HepG2 (cell line): ENCODE measurements around the gene TTC21B. TPM values are rescaled to one million over a fixed set of nuclear protein-coding genes. Genes with fewer than 3 reads are reported as not detected.

Experiments
- ATAC-seq: fragments of 200-7000 bp; cut with Tn5 transposase; 3 replicates; pipeline ENCODE4 v1.9.1; 2020; ENCODE audit warnings: mild to moderate bottlenecking, moderate library complexity
- BruUV-seq: library from RNA; stranded (reverse); fragments of 400-500 nt; replicated peaks from 2 replicates; lab custom pipeline; 2021; lab: Mats Ljungman, UMichigan
- CTCF ChIA-PET: fragments of 300-600 bp; formaldehyde crosslinking; extraction: SDS; loops from one replicate; lab custom pipeline; 2021; ENCODE audit warnings: low total read pairs, inconsistent platforms, low intra/inter-chr PET ratio; lab: Yijun Ruan, JAX
- POLR2A ChIA-PET: fragments of 350-600 bp; sonication (Branson Sonifier 250); formaldehyde crosslinking; loops from one replicate; lab custom pipeline; 2020; ENCODE audit warnings: antibody characterized with exemption, inconsistent platforms; lab: Yijun Ruan, JAX
- DNase-seq: peaks from one replicate; pipeline ENCODE4 v3.0.0-alpha.2; 2015; ENCODE audit warnings: low spot score
- FAIRE-seq: peaks from 3 replicates; lab custom pipeline; 2011; peaks lifted over from hg19 to GRCh38; lab: Jason Lieb, UNC
- H2AFZ ChIP-seq: one replicate; pipeline ENCODE4 v1.6.1; 2011; ENCODE audit warnings: low read length, inconsistent platforms
- H3K27ac ChIP-seq: fragments of 300-600 bp; 3 replicates; pipeline ENCODE4 v1.8.0; 2011; ENCODE audit warnings: mixed run types, mild to moderate bottlenecking, mixed read lengths, low read length, inconsistent platforms; ENCODE audit not compliant: insufficient read depth; ENCODE audit errors: extremely low read length
- H3K27me3 ChIP-seq, 2 experiments: fragments of 200-600 bp in 1 of 2; 2 replicates in 1 of 2; 3 replicates in 1 of 2; pipeline versions ENCODE4 v1.6.0 to v1.8.0; 2011; ENCODE audit warnings: low read length in 2 of 2, mild to moderate bottlenecking in 2 of 2, moderate library complexity in 2 of 2, inconsistent platforms in 1 of 2; ENCODE audit not compliant: insufficient read depth in 2 of 2, control insufficient read depth in 1 of 2
- H3K36me3 ChIP-seq, 2 experiments: fragments of 200-600 bp in 1 of 2; replicated peaks in 1 of 2; 2 replicates in 1 of 2; 3 replicates in 1 of 2; pipeline versions ENCODE4 v1.5.1 to v1.8.0; 2011; ENCODE audit warnings: low read length in 2 of 2, inconsistent platforms in 1 of 2; ENCODE audit not compliant: insufficient read depth in 2 of 2, control insufficient read depth in 1 of 2
- H3K4me1 ChIP-seq: 2 replicates; pipeline ENCODE4 v1.5.1; 2012; ENCODE audit warnings: low read length, inconsistent platforms; ENCODE audit not compliant: insufficient read depth
- H3K4me2 ChIP-seq: 2 replicates; pipeline ENCODE4 v1.6.0; 2011; ENCODE audit warnings: low read depth, low read length, inconsistent platforms
- H3K4me3 ChIP-seq, 3 experiments: fragments of 200-600 bp in 1 of 3; sonication (generic), shearing (Covaris generic) in 1 of 3; replicated peaks in 1 of 3; 2 replicates each; pipeline ENCODE4 v1.5.1; 2011 to 2016; ENCODE audit warnings: low read length in 3 of 3, inconsistent platforms in 2 of 3, low read depth in 2 of 3, mild to moderate bottlenecking in 2 of 3, control low read depth in 1 of 3, mixed read lengths in 1 of 3; ENCODE audit not compliant: insufficient read depth in 1 of 3
- H3K79me2 ChIP-seq: one replicate; pipeline ENCODE4 v1.6.1; 2011; ENCODE audit warnings: low read length, inconsistent platforms; ENCODE audit not compliant: insufficient read depth
- H3K9ac ChIP-seq: 2 replicates; pipeline ENCODE4 v1.6.0; 2011; ENCODE audit warnings: mild to moderate bottlenecking, low read depth, low read length, inconsistent platforms; ENCODE audit not compliant: insufficient read depth
- H3K9me3 ChIP-seq: 2 replicates; pipeline ENCODE4 v1.5.1; 2012; ENCODE audit warnings: mild to moderate bottlenecking, low read length
- H4K20me1 ChIP-seq: 2 replicates; pipeline ENCODE4 v1.6.0; 2011; ENCODE audit warnings: inconsistent platforms, mild to moderate bottlenecking, low read length, moderate library complexity; ENCODE audit not compliant: insufficient read depth
- BRF2 ChIP-seq: sonication (generic); formaldehyde crosslinking; IDR thresholded peaks from 2 replicates; pipeline ENCODE4 v1.8.1; 2022; ENCODE audit warnings: mild to moderate bottlenecking, missing genetic modification reagents
- CENPBD1 ChIP-seq: sonication (generic); formaldehyde crosslinking; IDR thresholded peaks from 2 replicates; pipeline ENCODE4 v1.8.0; 2022; ENCODE audit warnings: missing genetic modification reagents, low read depth, mild to moderate bottlenecking, borderline replicate concordance
- CREB1 ChIP-seq, 2 experiments: fragments of 450-650 bp in 1 of 2; IDR thresholded peaks; 2 replicates each; pipeline ENCODE4 v1.6.1; 2016 to 2017; ENCODE audit warnings: control low read depth in 1 of 2, mild to moderate bottlenecking in 1 of 2, missing compliant biosample characterization in 1 of 2, missing genetic modification characterization in 1 of 2
- CSRNP2 ChIP-seq: sonication (generic); formaldehyde crosslinking; conservative IDR thresholded peaks from 2 replicates; pipeline ENCODE4 v1.8.0; 2022; ENCODE audit warnings: low read depth, missing genetic modification reagents
- MLLT10 ChIP-seq: sonication (generic); formaldehyde crosslinking; IDR thresholded peaks from 2 replicates; pipeline ENCODE4 v1.4.0; 2020; ENCODE audit warnings: missing genetic modification reagents
- NFE2L1 ChIP-seq: sonication (generic); formaldehyde crosslinking; IDR thresholded peaks from 2 replicates; pipeline ENCODE4 v1.4.0; 2020; ENCODE audit warnings: missing genetic modification reagents, mild to moderate bottlenecking, borderline replicate concordance
- TRAFD1 ChIP-seq: sonication (generic); formaldehyde crosslinking; IDR thresholded peaks from 2 replicates; pipeline ENCODE4 v1.5.1; 2020; ENCODE audit warnings: missing genetic modification reagents, mild to moderate bottlenecking, borderline replicate concordance
- ZNF232 ChIP-seq: sonication (generic); formaldehyde crosslinking; IDR thresholded peaks from 2 replicates; pipeline ENCODE4 v1.4.0; 2020; ENCODE audit warnings: missing genetic modification reagents, borderline replicate concordance
- ZNF317 ChIP-seq: sonication (generic); formaldehyde crosslinking; IDR thresholded peaks from 2 replicates; pipeline ENCODE4 v1.5.0; 2020; ENCODE audit warnings: mild to moderate bottlenecking, missing genetic modification reagents
- WGBS: methylation state at CpG from one replicate; pipeline ENCODE4 v1.1.6; 2017; ENCODE audit warnings: low lambda C conversion rate; 5-methylcytosine and 5-hydroxymethylcytosine counted together
- in situ Hi-C: cut with HindIII; loops from 2 replicates; pipeline ENCODE4 v1.10.0; 2017; ENCODE audit warnings: low pct_unique_long_range_greater_than_20kb; ENCODE audit not compliant: extremely low pct_ligation_motif_present
- intact Hi-C: fragments of 100-400 bp; cut with micrococcal nuclease; formaldehyde crosslinking; loops from one replicate; pipeline ENCODE4 v1.10.0; 2022; ENCODE audit not compliant: unreplicated experiment
- polyA plus RNA-seq, 8 experiments: library from polyadenylated mRNA; depleted of rRNA in 3 of 8; stranded (reverse) in 7 of 8; unstranded in 1 of 8; fragments of >200 nt; fragmentation: Illumina TruSeq in 4 of 8; extraction: Trizol in 4 of 8; gene quantifications; 2 replicates each; pipeline versions ENCODE4 v1.2.1 to v1.2.3, GENCODE V29; 2011 to 2016; ENCODE audit warnings: low read depth in 4 of 8, missing spikeins in 1 of 8, mixed read lengths in 1 of 8; ENCODE audit not compliant: insufficient read depth in 1 of 8
- total RNA-seq, 5 experiments: library from RNA; depleted of rRNA; stranded (reverse); fragments of >200 nt; fragmentation: Illumina TruSeq; extraction: Trizol; gene quantifications; 2 replicates each; pipeline ENCODE4 v1.2.3, GENCODE V29; 2016; ENCODE audit warnings: low read depth in 1 of 5
- TF ChIP-seq, protein P1 (sequence below): sonication (generic); formaldehyde crosslinking; IDR thresholded peaks from 2 replicates; pipeline ENCODE4 v1.4.0; 2020; ENCODE audit warnings: missing genetic modification reagents, borderline replicate concordance

The TTC21B gene
- total and polyA plus RNA-seq, 2 of the 13 experiments (the other 11 are each of a cell fraction or from before 2014, with no cell fraction given) = 39.1 to 67.1 TPM

DNA sequence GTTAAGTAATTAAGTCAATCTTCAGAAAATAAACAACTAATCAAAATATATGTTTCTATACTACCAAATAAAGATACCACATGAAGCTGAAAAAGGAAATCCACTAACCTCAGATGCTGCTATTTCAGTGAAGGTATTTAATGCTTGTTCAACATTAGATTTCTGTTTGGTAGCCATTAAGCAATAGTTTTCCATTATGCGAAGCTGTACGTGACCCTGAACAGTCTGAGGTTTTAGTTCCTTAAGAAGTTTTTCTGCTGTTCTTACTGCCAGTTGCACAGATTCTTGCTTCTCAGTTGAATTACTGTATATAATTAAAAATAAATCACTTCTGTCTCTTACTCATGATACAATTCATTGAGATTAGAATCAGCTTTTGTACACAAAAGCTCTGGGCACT, 65.4 kb downstream of the TTC21B start:
- Histone ChIP-seq H2AFZ (no peak overlapping the region), H3K27ac (no peak overlapping the region), H3K9ac (no peak overlapping the region), H3K9me3 (no peaks in the 10 kb centered on the region), H4K20me1 (no peaks in the 10 kb centered on the region), H3K36me3 (peaks cover 27 to 83% of the 10 kb centered on the region in 2 experiments), H3K4me2 (no peak overlapping the region), H3K4me1 (no peaks in the 10 kb centered on the region), H3K4me3 (no peak overlapping the region), H3K27me3 (no peaks in the 10 kb centered on the region), H3K79me2 (no peaks in the 10 kb centered on the region)
- in situ Hi-C loops (no loop called here), intact Hi-C loops (no loop called here)
- ATAC-seq (no peak), DNase-seq (no peak), FAIRE-seq (no peak)
- ChIA-PET POLR2A (no interaction called here), CTCF (no interaction called here)
- no TSS peak for BruUV-seq
- no peak for TF ChIP-seq CSRNP2 (CRISPR knock-in tag)
- no peak for TF ChIP-seq TRAFD1 (CRISPR knock-in tag)
- no peak for TF ChIP-seq CENPBD1 (CRISPR knock-in tag)
- TF ChIP-seq, protein P1, sequence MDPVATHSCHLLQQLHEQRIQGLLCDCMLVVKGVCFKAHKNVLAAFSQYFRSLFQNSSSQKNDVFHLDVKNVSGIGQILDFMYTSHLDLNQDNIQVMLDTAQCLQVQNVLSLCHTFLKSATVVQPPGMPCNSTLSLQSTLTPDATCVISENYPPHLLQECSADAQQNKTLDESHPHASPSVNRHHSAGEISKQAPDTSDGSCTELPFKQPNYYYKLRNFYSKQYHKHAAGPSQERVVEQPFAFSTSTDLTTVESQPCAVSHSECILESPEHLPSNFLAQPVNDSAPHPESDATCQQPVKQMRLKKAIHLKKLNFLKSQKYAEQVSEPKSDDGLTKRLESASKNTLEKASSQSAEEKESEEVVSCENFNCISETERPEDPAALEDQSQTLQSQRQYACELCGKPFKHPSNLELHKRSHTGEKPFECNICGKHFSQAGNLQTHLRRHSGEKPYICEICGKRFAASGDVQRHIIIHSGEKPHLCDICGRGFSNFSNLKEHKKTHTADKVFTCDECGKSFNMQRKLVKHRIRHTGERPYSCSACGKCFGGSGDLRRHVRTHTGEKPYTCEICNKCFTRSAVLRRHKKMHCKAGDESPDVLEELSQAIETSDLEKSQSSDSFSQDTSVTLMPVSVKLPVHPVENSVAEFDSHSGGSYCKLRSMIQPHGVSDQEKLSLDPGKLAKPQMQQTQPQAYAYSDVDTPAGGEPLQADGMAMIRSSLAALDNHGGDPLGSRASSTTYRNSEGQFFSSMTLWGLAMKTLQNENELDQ (CRISPR knock-in tag) = no peak
- no peak for TF ChIP-seq MLLT10 (CRISPR knock-in tag)
- no peak for TF ChIP-seq ZNF232 (CRISPR knock-in tag)
- TF ChIP-seq NFE2L1 (CRISPR knock-in tag) = no peak
- no peak for TF ChIP-seq CREB1 (IDR thresholded peaks at IDR 0.05)
- no peak for TF ChIP-seq CREB1 (CRISPR knock-in tag; IDR thresholded peaks at IDR 0.05)
- no peak for TF ChIP-seq ZNF317
- no peak for TF ChIP-seq BRF2
- WGBS = 98% methylated on average over 2 of the region's 2 CpGs
